Upper lobe of left lung (tissue), 6 donors: ENCODE results near the gene TCEANC. TPM values are rescaled to one million over a fixed set of nuclear protein-coding genes. Genes with fewer than 3 reads are reported as not detected.

Source experiments
- ATAC-seq, 2 donors: fragments of 200-7000 bp; cut with Tn5 transposase; one replicate each; pipeline ENCODE4 v1.9.1; 2022; ENCODE audit warnings: mild to moderate bottlenecking in 2 of 2, moderate library complexity in 2 of 2; ENCODE audit not compliant: low FRiP score in 2 of 2
- DNase-seq, 2 donors: peaks; one replicate each; pipeline ENCODE4 v3.0.0-alpha.2; 2019 to 2020
- H3K27ac ChIP-seq, 4 donors: fragments of 200-600 bp; sonication (generic); one replicate each; pipeline ENCODE4 v1.5.1; 2016 to 2019
- H3K27me3 ChIP-seq, 4 donors: fragments of 200-600 bp; sonication (generic); one replicate each; pipeline ENCODE4 v1.5.1; 2017 to 2019
- H3K36me3 ChIP-seq, 4 donors: fragments of 200-600 bp; sonication (generic); one replicate each; pipeline ENCODE4 v1.5.1; 2016 to 2019
- H3K4me1 ChIP-seq, 4 donors: fragments of 200-600 bp; sonication (generic); one replicate each; pipeline ENCODE4 v1.5.1; 2018 to 2019
- H3K4me3 ChIP-seq, 4 donors: fragments of 200-600 bp; sonication (generic); one replicate each; pipeline ENCODE4 v1.5.1; 2017 to 2019; ENCODE audit warnings: mild to moderate bottlenecking in 2 of 4, moderate library complexity in 1 of 4
- H3K9me3 ChIP-seq, 4 donors: fragments of 200-600 bp; sonication (generic); one replicate each; pipeline ENCODE4 v1.5.1; 2018 to 2019
- CTCF ChIP-seq, 6 experiments: fragments of 450-650 bp in 4 of 6; fragments of 200-600 bp in 2 of 6; sonication (generic) in 2 of 6; IDR thresholded peaks; one replicate each; pipeline ENCODE4 v1.5.1; 2016 to 2019; ENCODE audit warnings: antibody characterized with exemption in 6 of 6
- EP300 ChIP-seq, 4 donors: sonication (generic); formaldehyde crosslinking; IDR thresholded peaks; one replicate each; pipeline ENCODE4 v1.5.1; 2017; ENCODE audit warnings: antibody characterized with exemption in 4 of 4, control low read depth in 2 of 4
- POLR2A ChIP-seq, 4 donors: fragments of 450-650 bp; IDR thresholded peaks; one replicate each; pipeline ENCODE4 v1.5.1; 2016 to 2017; ENCODE audit warnings: antibody characterized with exemption in 4 of 4, mild to moderate bottlenecking in 2 of 4
- POLR2AphosphoS5 ChIP-seq, 2 donors: sonication (generic); formaldehyde crosslinking; IDR thresholded peaks; one replicate each; pipeline ENCODE4 v1.5.1; 2017; ENCODE audit warnings: antibody characterized with exemption in 2 of 2
- WGBS, 2 donors: methylation state at CpG; one replicate each; pipeline ENCODE4 v1.1.5; 2017 to 2018; 5-methylcytosine and 5-hydroxymethylcytosine counted together
- total RNA-seq, 6 donors: library from RNA; depleted of rRNA in 4 of 6; stranded (reverse); fragments of >200 nt in 4 of 6; gene quantifications; one replicate each; pipeline versions ENCODE4 v1.1.0 to v1.2.1, GENCODE V29; 2016 to 2021
- donor health status: DM: no; HTN: no; CAD: no; lungs with moderate emphysema.
- donor health status: DM: no; HTN: yes; CAD: no; lungs with severe emphysema.

The TCEANC gene
- total RNA-seq: 1 to 10 TPM; 2.4 to 8.9 (median 4.1) TPM

GRCh38 chrX:13652850-13653693, at the start of gene TCEANC:
Gene TCEANC (plus strand): TSS chrX:13653141. CDS start chrX:13662509, 9,368 bp downstream.
- WGBS, 2 donors: 0 to 6% methylated on average over 4 to 25 of the region's 54 CpGs
- peaks cover 0 to 8% (median 2%) of the 10 kb centered on the region in 4 donors for H3K4me1 ChIP-seq
- H3K27me3 ChIP-seq: no peaks in the 10 kb centered on the region
- peak within 1 kb of the TSS; percentile 21 to 61 (median 60) for H3K4me3 ChIP-seq
- ATAC-seq: peak; percentile 99
- TF ChIP-seq EP300 (IDR thresholded peaks at IDR 0.05) (no peak), POLR2A (IDR thresholded peaks at IDR 0.05) (peak in 3 of 4 donors; percentile 71 to 86 (median 74)), POLR2AphosphoS5 (IDR thresholded peaks at IDR 0.05) (peak; percentile 79 to 87), CTCF (IDR thresholded peaks at IDR 0.05) (peak in 1 of 6 experiments; percentile 13)
- no peaks in the 10 kb centered on the region for H3K36me3 ChIP-seq
- DNase-seq: peak; percentile 97 to 98
- no peaks in the 10 kb centered on the region for H3K9me3 ChIP-seq
- peak within 1 kb of the TSS; percentile 93 to 97 (median 94) for H3K27ac ChIP-seq

- Histone ChIP-seq H3K9me3 (no peaks in the 10 kb centered on the region), H3K27ac (no peak overlapping the region), H3K27me3 (no peaks in the 10 kb centered on the region), H3K4me1 (no peaks in the 10 kb centered on the region), H3K36me3 (no peaks in the 10 kb centered on the region), H3K4me3 (no peak overlapping the region)
- no peak for ATAC-seq
- 87 to 95% methylated on average over 1 of the region's 1 CpG for WGBS, 2 donors
- DNase-seq: no peak
- TF ChIP-seq POLR2A (IDR thresholded peaks at IDR 0.05): no peak
- TF ChIP-seq EP300 (IDR thresholded peaks at IDR 0.05): no peak
- no peak for TF ChIP-seq POLR2AphosphoS5 (IDR thresholded peaks at IDR 0.05)
These were observed 47.3 kb upstream of the TCEANC start for GRCh38 chrX:13605611-13606010.

- TF ChIP-seq POLR2A (IDR thresholded peaks at IDR 0.05): no peak
- no peak for TF ChIP-seq EP300 (IDR thresholded peaks at IDR 0.05)
- no peak for TF ChIP-seq CTCF (IDR thresholded peaks at IDR 0.05)
- TF ChIP-seq POLR2AphosphoS5 (IDR thresholded peaks at IDR 0.05): no peak
- no peak for DNase-seq
- H3K36me3 ChIP-seq: no peaks in the 10 kb centered on the region
- H3K27ac ChIP-seq: no peak overlapping the region
- no peaks in the 10 kb centered on the region for H3K4me1 ChIP-seq
- no peak for ATAC-seq
- 73 to 84% methylated on average over 4 to 6 of the region's 6 CpGs for WGBS, 2 donors
- H3K27me3 ChIP-seq: no peaks in the 10 kb centered on the region
- no peak overlapping the region for H3K4me3 ChIP-seq
- no peaks in the 10 kb centered on the region for H3K9me3 ChIP-seq
These were observed 45.5 kb upstream of the TCEANC start for GRCh38 chrX:13607331-13607995.

GRCh38 chrX:13607996-13608365, 45.0 kb upstream of the TCEANC start:
- H3K27me3 ChIP-seq: no peaks in the 10 kb centered on the region
- TF ChIP-seq CTCF (IDR thresholded peaks at IDR 0.05) (no peak), POLR2AphosphoS5 (IDR thresholded peaks at IDR 0.05) (no peak), POLR2A (IDR thresholded peaks at IDR 0.05) (no peak), EP300 (IDR thresholded peaks at IDR 0.05) (no peak)
- H3K27ac ChIP-seq: no peak overlapping the region
- DNase-seq: no peak
- WGBS, 2 donors: 49 to 93% methylated on average over 2 of the region's 2 CpGs
- no peak for ATAC-seq
- H3K4me1 ChIP-seq: no peaks in the 10 kb centered on the region
- H3K36me3 ChIP-seq: no peaks in the 10 kb centered on the region
- no peak overlapping the region for H3K4me3 ChIP-seq
- no peaks in the 10 kb centered on the region for H3K9me3 ChIP-seq

- no peak for ATAC-seq
- no peaks in the 10 kb centered on the region for H3K27me3 ChIP-seq
- TF ChIP-seq CTCF (IDR thresholded peaks at IDR 0.05): no peak
- TF ChIP-seq POLR2AphosphoS5 (IDR thresholded peaks at IDR 0.05): no peak
- no peak for TF ChIP-seq EP300 (IDR thresholded peaks at IDR 0.05)
- TF ChIP-seq POLR2A (IDR thresholded peaks at IDR 0.05): no peak
These were observed 38.8 kb upstream of the TCEANC start for GRCh38 chrX:13614154-13614553.

More at GRCh38 chrX:13614154-13614553, 38.8 kb upstream of the TCEANC start:
- Histone ChIP-seq H3K27ac (no peak overlapping the region), H3K36me3 (no peaks in the 10 kb centered on the region), H3K9me3 (no peaks in the 10 kb centered on the region), H3K4me3 (no peak overlapping the region), H3K4me1 (no peaks in the 10 kb centered on the region)
- DNase-seq: no peak
